HG03139 (cell line): ENCODE data around the gene NHLRC1.

Source experiments
- ATAC-seq: cut with Tn5 transposase; IDR thresholded peaks from one replicate; pipeline ENCODE4 v1.9.1; 2021; ENCODE audit not compliant: unreplicated experiment

Gene NHLRC1

DNA sequence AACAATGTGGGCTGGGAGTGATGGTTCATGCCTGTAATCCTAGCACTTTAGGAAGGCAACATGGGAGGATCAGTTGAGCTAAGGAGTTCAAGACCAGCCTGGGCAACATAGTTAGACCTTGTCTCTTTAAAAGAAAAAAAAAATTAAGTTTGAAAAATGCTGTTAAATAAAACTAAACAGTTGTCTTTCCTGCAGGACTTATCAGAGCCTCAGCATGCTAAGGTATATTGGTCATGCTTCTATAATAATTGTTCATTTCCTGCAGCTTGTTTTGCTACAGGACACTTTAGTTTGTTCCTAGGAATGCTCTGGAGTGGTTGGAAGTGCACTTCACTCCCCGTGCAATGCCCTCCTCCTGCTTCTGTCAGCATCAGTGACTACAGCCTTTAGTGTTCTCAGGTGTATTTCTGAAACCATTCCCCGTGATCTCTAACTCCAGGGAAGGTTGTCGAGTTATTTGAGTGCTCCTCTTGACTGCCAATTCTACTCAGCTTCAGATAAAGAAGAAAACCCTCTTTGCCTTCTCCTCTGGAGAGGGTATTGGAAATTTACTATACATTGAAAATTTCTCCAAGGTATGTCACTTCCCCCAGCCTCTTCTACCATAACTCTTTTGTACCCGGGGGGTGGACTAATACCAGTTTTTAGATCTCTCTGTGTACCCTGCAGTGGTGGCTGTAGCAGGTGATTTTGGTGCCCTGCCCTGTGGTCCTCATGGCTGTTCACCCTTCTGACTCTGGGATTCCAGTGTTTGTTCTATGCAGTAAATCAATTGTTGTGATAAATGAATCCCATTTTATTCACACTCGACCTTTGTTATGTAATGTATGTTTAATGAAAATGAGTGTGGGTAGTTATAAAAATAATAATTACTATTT, 33.8 kb downstream of the NHLRC1 start:
- ATAC-seq, result no peak

DNA sequence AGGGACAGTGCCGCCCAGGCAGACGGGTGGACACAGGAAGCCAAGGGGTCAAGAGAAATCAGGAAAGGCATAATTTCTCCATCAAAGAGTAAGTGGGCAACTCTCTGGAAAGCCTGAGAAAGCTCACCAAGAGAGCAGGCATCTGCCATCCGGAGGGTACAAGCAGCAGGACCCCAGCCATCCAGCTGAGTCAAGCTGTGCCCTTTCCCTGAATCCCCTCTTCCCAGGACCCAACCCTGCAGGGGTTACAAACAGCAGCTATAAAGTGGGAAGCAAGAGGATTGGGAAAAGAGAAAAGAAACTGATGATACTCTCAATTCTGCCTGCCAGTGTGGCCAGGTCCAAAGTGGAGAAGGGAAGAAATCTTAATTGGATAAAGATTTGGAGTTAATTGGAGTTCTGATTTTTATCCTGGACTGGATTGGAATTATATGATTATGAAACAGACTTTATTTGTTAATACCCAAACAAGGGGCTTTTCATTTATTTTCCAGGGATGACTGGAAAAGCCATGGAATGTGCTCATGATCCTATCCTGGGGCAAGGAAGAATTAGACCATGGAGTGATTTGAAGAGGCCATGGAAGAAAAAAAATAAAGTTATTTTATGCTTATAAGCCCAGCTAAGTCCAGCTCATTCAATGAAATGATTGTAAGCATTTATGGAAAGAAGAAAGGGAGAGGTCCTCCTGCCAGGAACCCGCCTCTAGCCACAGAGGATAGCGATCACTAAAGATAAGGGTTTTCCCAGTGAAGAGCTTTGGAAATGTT, 34.9 kb downstream of the NHLRC1 start:
- ATAC-seq, result no peak

DNA sequence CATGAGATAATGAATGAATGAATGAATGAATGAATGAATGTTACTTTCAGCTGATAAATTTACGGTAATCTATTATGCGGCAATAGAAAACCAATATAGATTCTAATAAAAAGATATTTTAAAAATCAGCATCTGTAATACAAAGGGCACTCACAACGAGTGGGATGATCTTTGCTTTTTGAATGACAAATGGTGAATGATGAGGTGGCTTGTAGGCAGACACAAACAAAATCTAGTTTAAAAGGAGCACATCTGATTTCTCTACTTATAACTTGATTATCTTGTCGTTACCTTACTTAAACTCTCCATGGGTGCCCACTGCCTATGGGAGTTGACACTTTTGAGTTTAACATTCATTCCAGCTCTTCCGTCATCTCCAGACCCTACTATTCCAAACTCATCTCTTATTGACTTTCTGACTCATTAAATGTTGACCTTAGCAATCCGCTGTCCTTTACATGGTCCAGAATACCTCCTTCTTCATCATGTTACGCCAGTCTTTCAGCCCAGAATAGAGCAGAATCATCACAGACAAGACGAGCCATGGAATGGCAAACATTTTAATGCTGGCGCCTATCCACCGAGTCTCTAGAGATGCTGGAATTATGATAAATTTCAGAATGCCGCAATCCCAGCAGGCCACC, 41.3 kb downstream of the NHLRC1 start:
- no peak for ATAC-seq

DNA sequence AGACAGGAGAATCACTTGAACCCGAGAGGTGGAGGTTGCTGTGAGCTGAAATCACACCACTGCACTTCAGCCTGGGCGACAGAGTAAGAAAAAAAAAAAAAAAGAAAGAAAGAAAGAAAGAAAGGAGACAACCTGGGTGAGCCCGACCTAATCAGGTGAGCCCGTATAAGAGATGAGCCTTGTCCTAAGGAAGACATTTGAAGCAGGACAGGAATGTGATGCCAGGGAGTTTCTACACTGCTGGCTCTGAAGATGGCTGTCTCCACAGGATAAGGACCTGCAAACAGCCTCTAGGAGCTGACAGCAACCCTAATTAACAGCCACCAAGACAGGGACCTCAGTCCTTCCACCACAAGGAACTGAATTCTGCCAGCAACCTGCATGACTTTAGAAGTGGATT, 41.9 kb downstream of the NHLRC1 start:
- no peak for ATAC-seq

DNA sequence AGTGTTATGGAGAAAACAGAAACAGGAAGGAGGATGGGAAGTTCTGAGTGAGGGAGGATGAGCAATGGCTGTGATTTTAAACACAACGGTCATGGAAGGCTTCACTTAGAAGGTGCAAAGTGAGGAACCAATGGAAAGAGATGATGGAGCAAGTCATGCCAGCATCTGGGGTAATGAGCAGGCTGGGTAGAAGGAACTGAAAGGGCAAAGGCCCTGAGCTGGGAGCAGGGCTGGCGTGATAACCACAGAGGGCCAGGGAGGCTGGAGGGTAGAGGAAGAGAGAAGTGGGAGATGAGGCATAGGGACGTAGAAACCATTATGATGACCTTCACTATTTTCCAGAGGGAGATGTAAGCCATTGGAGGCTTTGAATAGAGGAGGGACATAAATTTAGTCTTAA, 43.6 kb downstream of the NHLRC1 start:
- no peak for ATAC-seq

DNA sequence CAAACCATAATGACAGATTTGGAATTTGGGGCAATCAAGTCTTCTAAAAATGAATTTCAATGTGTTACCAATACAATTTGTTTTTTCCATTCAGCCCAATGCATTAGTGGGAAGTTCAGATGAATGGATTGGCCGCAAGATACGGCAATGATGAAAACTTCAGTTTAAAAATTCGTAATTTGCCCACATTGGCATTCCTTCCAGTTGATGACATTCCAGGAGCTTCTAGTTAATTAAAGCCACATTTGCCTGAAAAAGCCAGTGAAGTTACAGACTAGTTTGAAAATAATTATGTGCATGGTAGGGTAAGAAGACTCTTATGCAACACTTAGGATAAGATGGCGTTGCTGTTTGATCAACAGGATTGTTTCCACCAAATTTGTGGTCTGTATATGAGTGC, 46.2 kb downstream of the NHLRC1 start:
- ATAC-seq, result no peak

DNA sequence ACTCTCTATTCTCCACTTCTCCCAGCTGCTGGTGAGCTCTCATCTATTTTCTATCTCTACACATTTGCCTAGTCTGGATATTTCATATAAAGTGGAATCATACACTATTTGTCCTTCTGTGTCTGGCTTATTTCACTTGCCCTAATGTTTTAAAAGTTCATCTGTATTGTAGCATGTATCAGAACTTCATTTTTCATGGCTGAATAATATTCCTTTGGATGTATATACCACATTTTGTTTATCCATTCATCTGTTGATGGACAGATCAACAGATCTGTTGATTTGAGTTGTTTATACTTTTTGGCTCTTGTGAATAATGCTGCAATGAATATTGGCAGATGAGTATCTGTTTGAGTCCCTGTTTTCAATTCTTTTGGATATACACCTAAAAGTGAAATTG, 49.6 kb downstream of the NHLRC1 start:
- ATAC-seq, result no peak

DNA sequence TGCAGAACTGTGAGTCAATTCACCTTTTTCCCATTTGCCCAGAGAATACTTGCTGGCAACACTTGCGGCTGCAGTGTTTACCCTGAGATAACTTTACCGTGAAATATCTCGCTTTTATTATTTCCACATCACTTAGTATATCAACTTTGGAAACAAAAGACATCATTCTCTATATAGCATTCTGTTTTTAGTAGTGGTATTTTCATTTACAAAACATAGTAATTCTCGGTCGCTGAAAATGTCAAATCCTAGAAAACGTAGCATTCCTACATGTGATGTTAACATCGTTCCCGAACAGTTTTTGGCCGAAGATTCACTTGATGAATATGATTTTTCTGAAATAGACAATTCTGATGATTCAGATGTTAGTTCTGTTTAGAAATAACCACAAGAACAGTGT, 52.0 kb downstream of the NHLRC1 start:
- ATAC-seq, result no peak
